HG03520 (cell line): Measurements from ENCODE around the gene SLC16A13.
"Not testable (repeated sequence)": the region's sequence is repeated elsewhere in the genome, so short reads cannot be mapped to it uniquely, and the experiment has no call there.

Source experiments
- ATAC-seq: cut with Tn5 transposase; IDR thresholded peaks from one replicate; pipeline ENCODE4 v1.9.1; 2021; ENCODE audit warnings: mild to moderate bottlenecking, moderate library complexity; ENCODE audit not compliant: unreplicated experiment

Gene SLC16A13

GRCh38 chr17:7026471-7027115, 9.2 kb upstream of the SLC16A13 start:
- no peak for ATAC-seq

GRCh38 chr17:7027335-7027734, 8.5 kb upstream of the SLC16A13 start:
- no peak for ATAC-seq

- ATAC-seq, result no peak
Measured at GRCh38 chr17:7029096-7029495, 6.7 kb upstream of the SLC16A13 start.

GRCh38 chr17:7029659-7030058, 6.2 kb upstream of the SLC16A13 start:
- no peak for ATAC-seq

GRCh38 chr17:7034955-7035590, 742 bp upstream of the SLC16A13 start:
- ATAC-seq, result no peak

GRCh38 chr17:7038025-7038862, 2.4 kb downstream of the SLC16A13 start:
- no peak for ATAC-seq

GRCh38 chr17:7039832-7040231, 4.0 kb downstream of the SLC16A13 start:
- ATAC-seq, result no peak

- no peak for ATAC-seq
Measured at GRCh38 chr17:7041607-7042500, 6.0 kb downstream of the SLC16A13 start.

GRCh38 chr17:7042501-7043181, 6.8 kb downstream of the SLC16A13 start:
- ATAC-seq, result no peak

GRCh38 chr17:7043182-7043496, 7.3 kb downstream of the SLC16A13 start:
- no peak for ATAC-seq

- no peak for ATAC-seq
Measured at GRCh38 chr17:7043497-7044198, 7.8 kb downstream of the SLC16A13 start, which contains the start of gene SLC16A11. Gene SLC16A11, minus strand, starts transcription at chr17:7044092. Its CDS starts 579 bp downstream, at chr17:7043513.

- ATAC-seq, result no peak
Measured at GRCh38 chr17:7045492-7046126, 9.8 kb downstream of the SLC16A13 start.

GRCh38 chr17:7046127-7046724, 10.4 kb downstream of the SLC16A13 start:
- no peak for ATAC-seq

- ATAC-seq, result not testable (repeated sequence)
Measured at GRCh38 chr17:7046725-7047397, 11.0 kb downstream of the SLC16A13 start.

- no peak for ATAC-seq
Measured at GRCh38 chr17:7047566-7047965, 11.8 kb downstream of the SLC16A13 start.

GRCh38 chr17:7048968-7049367, 13.2 kb downstream of the SLC16A13 start:
- no peak for ATAC-seq

- ATAC-seq, result not testable (repeated sequence)
Measured at GRCh38 chr17:7050583-7050982, 14.8 kb downstream of the SLC16A13 start.

- ATAC-seq, result no peak
Measured at GRCh38 chr17:7056386-7056785, 20.6 kb downstream of the SLC16A13 start.
